HG03521 (cell line): Measurements from ENCODE around the gene VAPA.

ENCODE experiments used
- ATAC-seq: cut with Tn5 transposase; IDR thresholded peaks from one replicate; pipeline ENCODE4 v1.9.1; 2021; ENCODE audit warnings: mild to moderate bottlenecking, moderate library complexity; ENCODE audit not compliant: unreplicated experiment

The VAPA gene

DNA sequence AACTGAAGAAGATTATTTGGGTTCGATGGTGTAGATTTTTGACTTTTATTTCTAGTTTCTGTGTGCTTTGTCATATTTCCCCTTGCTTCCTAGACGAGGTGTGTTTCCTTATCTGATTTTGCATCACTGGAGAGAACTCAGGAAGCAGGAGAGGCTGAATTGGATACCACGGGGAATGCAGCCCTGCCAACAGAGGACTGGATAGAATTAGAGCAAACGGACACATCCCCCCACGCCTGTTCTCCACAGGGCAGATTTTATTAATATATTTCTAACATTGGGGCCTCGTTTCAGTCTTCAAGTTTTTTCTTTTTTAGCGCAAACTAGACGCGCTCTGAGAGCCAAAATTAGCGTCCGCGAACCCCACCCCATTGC, 678 bp upstream of the VAPA start:
- ATAC-seq, result no peak

DNA sequence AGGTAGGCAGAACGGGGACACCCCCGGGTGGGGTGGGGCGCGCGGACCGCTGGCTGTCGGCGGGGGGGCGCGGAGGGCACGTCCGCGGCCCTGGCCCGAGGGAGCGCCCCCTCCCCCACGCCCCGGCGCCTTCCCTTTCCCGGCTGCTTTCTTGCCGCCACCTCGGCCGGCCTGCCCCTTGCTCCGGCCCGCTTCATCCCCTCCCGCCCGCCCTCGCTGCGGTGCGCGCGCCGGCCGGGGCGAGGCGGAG, 443 bp downstream of the VAPA start:
- ATAC-seq, result no peak

DNA sequence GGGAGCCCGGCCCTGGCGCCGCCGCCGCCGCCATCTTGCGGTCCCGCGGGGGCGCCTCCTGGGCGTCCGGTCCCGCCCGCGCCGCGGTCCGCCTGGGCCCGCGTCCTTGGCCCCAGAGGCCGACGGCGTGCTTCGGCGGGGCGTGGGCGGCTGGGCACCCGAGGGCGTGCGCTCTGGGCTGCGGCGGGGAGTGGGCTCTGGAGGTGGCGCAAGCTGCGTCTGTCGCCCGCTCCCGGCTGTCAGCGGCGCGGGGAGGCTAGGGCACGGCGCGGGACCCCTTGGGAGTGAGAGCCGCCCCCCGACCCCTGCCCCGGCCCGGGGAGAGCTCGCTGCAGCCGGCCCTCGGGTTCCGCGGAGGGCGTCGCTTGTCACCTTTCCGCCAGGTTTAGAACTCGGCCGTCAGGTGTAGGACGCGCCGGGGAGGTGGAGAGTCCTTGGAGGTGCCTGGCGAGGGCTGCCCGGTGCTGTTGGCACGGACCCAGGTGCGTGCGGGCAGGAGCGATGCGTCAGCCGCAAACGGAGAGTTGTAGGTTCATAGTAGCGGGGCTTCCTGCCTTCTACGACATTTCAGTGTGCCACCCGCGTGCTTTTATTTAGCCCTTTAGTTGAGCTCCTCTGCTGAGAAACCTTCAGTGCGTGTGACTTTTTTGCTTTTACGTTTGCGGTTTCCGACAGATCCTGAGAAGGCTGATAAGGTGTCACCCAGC, 921 bp downstream of the VAPA start:
- ATAC-seq, result peak; percentile 23

DNA sequence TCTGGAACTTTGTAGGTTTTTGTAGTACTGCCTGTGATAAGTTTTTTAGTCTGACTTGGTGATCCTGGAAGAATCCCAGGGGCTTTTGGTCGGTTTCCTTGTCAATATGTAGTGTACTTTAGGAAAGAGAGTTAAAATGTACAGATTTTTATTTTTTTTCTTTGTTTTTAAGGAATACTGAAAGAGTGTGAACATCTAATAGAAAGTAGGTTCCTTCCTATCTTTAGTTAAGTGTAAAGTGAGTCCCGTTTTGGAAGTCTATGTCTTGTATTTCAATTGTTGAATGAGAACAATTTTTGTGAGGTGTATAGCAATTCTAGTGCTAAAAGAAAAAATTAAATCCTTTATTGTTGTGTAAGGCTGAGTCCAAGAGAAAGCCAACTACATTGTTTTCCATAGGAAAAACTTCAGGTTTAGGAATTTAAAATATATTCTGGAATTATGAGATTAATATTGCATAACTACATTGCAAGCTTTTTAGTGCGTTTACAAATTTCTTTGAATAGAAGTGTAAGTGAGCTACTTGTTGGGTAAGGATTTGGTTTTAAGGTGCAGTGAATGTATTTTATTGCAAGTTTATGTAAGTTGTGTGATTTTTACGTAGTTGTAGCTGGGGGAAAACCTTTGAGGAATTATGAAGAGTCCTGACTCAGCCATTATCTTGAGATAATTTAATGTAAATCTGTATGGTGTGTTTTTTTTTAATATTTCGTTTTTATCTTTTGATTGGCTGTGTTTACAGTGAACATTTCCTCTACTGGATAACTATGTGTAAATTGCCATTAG, 1.7 kb downstream of the VAPA start:
- ATAC-seq, result no peak

- no peak for ATAC-seq
Observed at GRCh38 chr18:9916077-9916639, 2.3 kb downstream of the VAPA start.

GRCh38 chr18:9916808-9917207, 3.0 kb downstream of the VAPA start:
- no peak for ATAC-seq

DNA sequence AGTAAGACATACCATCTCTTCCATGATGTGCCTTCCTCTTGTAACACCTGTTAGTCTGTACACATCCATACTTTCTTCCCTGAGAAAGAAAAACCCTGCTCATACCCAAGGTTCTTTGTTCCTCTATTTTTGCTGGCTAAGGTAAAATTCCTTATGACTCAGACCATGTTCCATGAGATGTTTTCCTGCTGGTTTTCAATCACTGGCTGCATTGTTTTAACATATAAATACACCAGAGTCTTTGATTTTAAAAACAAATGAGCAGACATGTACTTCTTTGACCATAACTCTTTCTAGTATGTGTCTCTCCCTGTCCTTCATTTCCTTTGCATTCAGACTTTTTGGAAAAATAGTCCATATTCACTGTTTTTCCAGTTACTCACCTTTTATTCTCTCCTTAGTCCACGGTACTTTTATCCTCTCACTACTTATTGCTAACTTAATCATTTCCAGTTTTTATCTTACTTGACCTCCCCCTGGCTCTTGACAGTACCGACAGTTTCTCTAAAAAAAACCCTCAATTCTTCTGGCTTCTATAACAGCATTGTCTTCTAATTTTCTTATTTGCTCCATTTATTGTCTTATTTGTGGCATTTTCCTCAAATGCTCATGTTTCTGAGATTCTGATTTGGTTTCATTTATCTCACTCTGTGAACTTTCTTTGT, 4.3 kb downstream of the VAPA start:
- no peak for ATAC-seq

- no peak for ATAC-seq
Observed at GRCh38 chr18:9919564-9920232, 5.9 kb downstream of the VAPA start.

DNA sequence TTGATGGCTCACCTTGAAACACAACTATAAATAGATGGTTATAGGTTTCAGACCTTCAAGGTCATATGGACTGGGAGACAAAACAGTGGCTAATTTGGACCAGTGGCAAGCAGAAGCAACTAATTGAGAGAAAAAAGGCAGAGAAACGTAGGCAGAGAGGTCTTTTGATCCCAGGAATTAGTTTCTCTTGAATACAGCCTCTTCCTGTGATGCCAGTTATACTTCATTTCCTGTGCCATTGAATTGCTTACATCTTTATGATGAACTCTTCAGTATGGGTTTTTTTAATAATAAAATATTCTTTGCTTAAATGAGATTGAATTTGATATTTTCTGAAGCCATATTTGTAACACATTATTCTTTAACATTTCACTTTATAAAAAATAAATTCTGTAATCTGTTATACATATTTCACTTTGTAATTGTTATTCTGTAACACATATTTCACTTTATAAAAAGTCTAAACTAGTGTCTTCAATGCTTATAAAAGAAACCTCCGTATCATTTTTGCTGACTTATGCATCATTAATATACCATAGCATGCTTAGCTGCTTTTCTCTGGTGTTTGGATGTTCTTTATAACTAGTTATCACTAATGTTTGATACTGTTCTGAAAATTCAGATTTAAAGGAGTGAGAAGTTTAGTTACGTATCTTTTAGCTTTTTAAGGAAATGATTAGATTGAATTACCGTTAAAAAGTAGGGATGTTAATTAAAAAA, 8.9 kb downstream of the VAPA start:
- ATAC-seq, result no peak

- no peak for ATAC-seq
Observed at GRCh38 chr18:9924371-9924943, 10.6 kb downstream of the VAPA start.

- ATAC-seq, result no peak
Observed at GRCh38 chr18:9925369-9925768, 11.6 kb downstream of the VAPA start.

DNA sequence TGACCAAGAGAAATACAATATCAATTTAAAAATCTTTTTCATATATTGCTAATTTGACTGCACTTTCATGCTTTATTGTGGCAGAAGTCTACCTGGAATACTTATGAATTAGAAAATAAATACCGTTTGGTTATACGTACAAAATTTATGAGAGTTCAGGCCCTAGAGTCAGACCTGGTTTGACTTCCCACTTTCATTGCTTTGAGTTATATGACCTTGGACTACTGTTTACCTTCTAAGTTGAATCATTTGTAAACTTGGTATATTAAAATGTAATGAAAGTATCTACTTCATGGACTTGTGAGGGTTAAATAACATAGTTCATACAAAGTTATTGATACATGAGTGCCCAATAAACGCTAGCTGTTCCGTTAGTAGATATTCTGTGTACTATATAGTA, 12.0 kb downstream of the VAPA start:
- ATAC-seq, result no peak

DNA sequence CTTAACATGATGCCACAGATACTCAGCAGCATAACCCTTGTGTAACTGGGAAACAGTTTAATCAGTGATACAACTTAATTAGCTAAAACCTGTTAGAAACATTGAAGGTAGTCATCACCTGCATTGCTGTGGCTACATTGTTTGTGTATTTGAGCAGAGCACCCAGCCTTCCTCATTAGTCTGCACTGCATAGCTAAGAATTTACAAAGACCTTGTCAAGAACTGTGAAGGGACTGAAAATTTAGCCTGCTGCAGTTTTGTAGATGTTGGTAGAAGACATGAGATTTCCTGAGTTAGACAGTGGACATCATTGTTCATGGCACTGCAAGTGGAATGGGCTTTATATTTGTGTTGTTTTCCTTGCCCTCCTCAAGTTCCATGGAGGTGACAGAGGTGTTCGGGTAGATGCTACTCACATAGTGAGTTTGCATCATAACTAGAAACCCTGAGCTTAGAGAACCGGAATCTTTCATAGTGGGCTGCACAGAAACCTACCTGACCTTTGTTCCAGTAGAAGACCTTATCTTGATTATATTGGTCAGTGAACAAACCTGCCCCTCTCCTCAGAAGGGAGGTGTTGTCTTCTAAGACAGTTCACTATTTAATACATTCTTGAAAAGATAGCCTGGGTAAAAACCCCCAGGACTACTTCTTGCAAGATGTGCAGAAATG, 12.5 kb downstream of the VAPA start:
- no peak for ATAC-seq

GRCh38 chr18:9926977-9927376, 13.2 kb downstream of the VAPA start:
- no peak for ATAC-seq

GRCh38 chr18:9927392-9928063, 13.7 kb downstream of the VAPA start:
- ATAC-seq, result no peak

DNA sequence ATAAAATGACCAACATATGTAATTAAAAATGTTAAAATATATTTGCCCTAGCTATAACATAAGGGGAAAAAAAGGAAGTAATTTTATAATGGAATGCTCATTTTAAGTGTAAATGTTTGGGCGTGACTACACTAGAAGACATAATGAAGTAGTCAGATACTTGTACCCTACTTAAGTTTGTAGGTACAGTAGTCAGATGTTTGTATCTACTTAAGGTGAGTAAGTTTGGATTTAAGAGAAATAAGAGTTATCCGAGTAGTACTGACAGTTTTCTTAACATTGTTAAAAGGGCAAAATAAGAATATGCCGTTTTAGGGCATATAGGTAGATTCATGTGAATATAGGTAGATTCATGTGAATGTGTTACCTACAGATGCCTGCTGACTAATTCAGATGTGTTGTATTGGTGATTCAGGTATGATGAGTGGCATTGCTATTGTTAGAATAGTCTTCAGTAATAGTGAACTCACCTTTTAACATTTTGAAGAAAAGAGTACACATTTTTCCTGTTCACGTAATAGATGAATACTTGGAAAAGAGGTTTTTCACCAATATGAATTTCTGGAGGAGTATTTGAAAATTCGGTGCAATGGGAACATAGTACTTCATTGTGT, 14.9 kb downstream of the VAPA start:
- no peak for ATAC-seq

GRCh38 chr18:9930299-9930884, 16.6 kb downstream of the VAPA start:
- no peak for ATAC-seq

- ATAC-seq, result no peak
Observed at GRCh38 chr18:9931146-9931545, 17.3 kb downstream of the VAPA start.

- ATAC-seq, result no peak
Observed at GRCh38 chr18:9931678-9932077, 17.9 kb downstream of the VAPA start.
